IPS-20b (cell line): ENCODE data around the gene EEF1AKMT1.

Experiments used
- H3K27ac ChIP-seq: one replicate; pipeline ENCODE4 v1.5.1; 2013; ENCODE audit warnings: low read length
- H3K27me3 ChIP-seq: 2 replicates; pipeline ENCODE4 v1.6.1; 2013; ENCODE audit warnings: mild to moderate bottlenecking, low read length, inconsistent platforms; ENCODE audit not compliant: insufficient read depth
- H3K36me3 ChIP-seq: 2 replicates; pipeline ENCODE4 v1.6.1; 2013; ENCODE audit warnings: low read depth, mild to moderate bottlenecking, inconsistent platforms, low read length, moderate library complexity; ENCODE audit not compliant: insufficient read depth
- H3K4me1 ChIP-seq: 2 replicates; pipeline ENCODE4 v1.6.1; 2013; ENCODE audit warnings: mild to moderate bottlenecking, control low read depth, inconsistent platforms, low read length, moderate library complexity; ENCODE audit not compliant: insufficient read depth
- H3K4me3 ChIP-seq: 2 replicates; pipeline ENCODE4 v1.5.1; 2013; ENCODE audit warnings: mild to moderate bottlenecking, low read length, inconsistent platforms
- H3K9ac ChIP-seq: 2 replicates; pipeline ENCODE4 v1.6.1; 2013; ENCODE audit warnings: low read depth, mild to moderate bottlenecking, inconsistent platforms, low read length, moderate library complexity
- H3K9me3 ChIP-seq: 2 replicates; pipeline ENCODE4 v1.6.1; 2013; ENCODE audit warnings: mild to moderate bottlenecking, low read depth, low read length, inconsistent platforms; ENCODE audit not compliant: insufficient read depth

Gene EEF1AKMT1

GRCh38 chr13:20704459-20705069 lies 69.2 kb downstream of the EEF1AKMT1 start:
- no peak overlapping the region for H3K27ac ChIP-seq
- peaks cover 40% of the 10 kb centered on the region for H3K27me3 ChIP-seq
- peak overlapping the region; percentile 62; the same call in 1 of the 2 replicates for H3K4me3 ChIP-seq
- no peaks in the 10 kb centered on the region for H3K4me1 ChIP-seq
- H3K36me3 ChIP-seq, result no peaks in the 10 kb centered on the region
- no peak overlapping the region for H3K9ac ChIP-seq
- no peaks in the 10 kb centered on the region for H3K9me3 ChIP-seq

GRCh38 chr13:20703780-20704458 lies 69.8 kb downstream of the EEF1AKMT1 start:
- Histone ChIP-seq H3K36me3 (no peaks in the 10 kb centered on the region), H3K27me3 (peaks cover 40% of the 10 kb centered on the region), H3K4me3 (peak overlapping the region; percentile 38; the same call in 1 of the 2 replicates), H3K27ac (no peak overlapping the region), H3K9ac (no peak overlapping the region), H3K9me3 (no peaks in the 10 kb centered on the region), H3K4me1 (no peaks in the 10 kb centered on the region)

GRCh38 chr13:20702915-20703779 lies 70.6 kb downstream of the EEF1AKMT1 start, which contains the start of gene IL17D:
Gene IL17D (plus strand): TSS chr13:20703699. CDS start chr13:20704002, 303 bp downstream.
- Histone ChIP-seq H3K4me3 (peak within 1 kb of the TSS; percentile 74), H3K27ac (no peak within 1 kb of the TSS), H3K9ac (0 out of 2 replicates have a peak within 1 kb of the TSS, but pooled peaks have one; percentile 25)

GRCh38 chr13:20702530-20702914 lies 71.2 kb downstream of the EEF1AKMT1 start:
- no peak overlapping the region for H3K9ac ChIP-seq
- peak overlapping the region; percentile 74 for H3K4me3 ChIP-seq
- H3K27me3 ChIP-seq, result peaks cover 40% of the 10 kb centered on the region
- no peaks in the 10 kb centered on the region for H3K36me3 ChIP-seq
- no peak overlapping the region for H3K27ac ChIP-seq
- no peaks in the 10 kb centered on the region for H3K9me3 ChIP-seq
- H3K4me1 ChIP-seq, result no peaks in the 10 kb centered on the region

More at GRCh38 chr13:20702915-20703779, 70.6 kb downstream of the EEF1AKMT1 start, which contains the start of gene IL17D:
- H3K9me3 ChIP-seq, result no peaks in the 10 kb centered on the region
- no peaks in the 10 kb centered on the region for H3K4me1 ChIP-seq
- H3K27me3 ChIP-seq, result peaks cover 40% of the 10 kb centered on the region
- H3K36me3 ChIP-seq, result no peaks in the 10 kb centered on the region

GRCh38 chr13:20701461-20701860 lies 72.3 kb downstream of the EEF1AKMT1 start:
- Histone ChIP-seq H3K9ac (no peak overlapping the region), H3K36me3 (no peaks in the 10 kb centered on the region), H3K9me3 (no peaks in the 10 kb centered on the region), H3K27me3 (peaks cover 40% of the 10 kb centered on the region), H3K4me1 (no peaks in the 10 kb centered on the region), H3K27ac (no peak overlapping the region), H3K4me3 (no peak overlapping the region)

GRCh38 chr13:20700288-20700687 lies 73.5 kb downstream of the EEF1AKMT1 start:
- H3K4me1 ChIP-seq, result no peaks in the 10 kb centered on the region
- H3K9ac ChIP-seq, result no peak overlapping the region
- H3K36me3 ChIP-seq, result no peaks in the 10 kb centered on the region
- peaks cover 40% of the 10 kb centered on the region for H3K27me3 ChIP-seq
- H3K4me3 ChIP-seq, result no peak overlapping the region
- H3K9me3 ChIP-seq, result no peaks in the 10 kb centered on the region
- H3K27ac ChIP-seq, result no peak overlapping the region

GRCh38 chr13:20699715-20700114 lies 74.0 kb downstream of the EEF1AKMT1 start:
- H3K4me1 ChIP-seq, result no peaks in the 10 kb centered on the region
- no peak overlapping the region for H3K27ac ChIP-seq
- no peaks in the 10 kb centered on the region for H3K36me3 ChIP-seq

GRCh38 chr13:20696073-20696472 lies 77.7 kb downstream of the EEF1AKMT1 start:
- Histone ChIP-seq H3K4me3 (no peak overlapping the region), H3K27me3 (peaks cover 11% of the 10 kb centered on the region), H3K4me1 (no peaks in the 10 kb centered on the region), H3K9ac (no peak overlapping the region), H3K27ac (no peak overlapping the region), H3K36me3 (no peaks in the 10 kb centered on the region), H3K9me3 (no peaks in the 10 kb centered on the region)

More at GRCh38 chr13:20699715-20700114, 74.0 kb downstream of the EEF1AKMT1 start:
- Histone ChIP-seq H3K9ac (no peak overlapping the region), H3K27me3 (peaks cover 37% of the 10 kb centered on the region), H3K9me3 (no peaks in the 10 kb centered on the region), H3K4me3 (no peak overlapping the region)

- Histone ChIP-seq H3K27me3 (no peaks in the 10 kb centered on the region), H3K36me3 (no peaks in the 10 kb centered on the region), H3K9me3 (no peaks in the 10 kb centered on the region), H3K9ac (no peak overlapping the region), H3K4me3 (no peak overlapping the region), H3K4me1 (peaks cover 8% of the 10 kb centered on the region; the same call in 1 of the 2 replicates), H3K27ac (no peak overlapping the region)
These were observed 82.1 kb downstream of the EEF1AKMT1 start for GRCh38 chr13:20691616-20692015.

- Histone ChIP-seq H3K9ac (no peak overlapping the region), H3K4me1 (peaks cover 8% of the 10 kb centered on the region; the same call in 1 of the 2 replicates), H3K27ac (no peak overlapping the region), H3K4me3 (no peak overlapping the region), H3K27me3 (no peaks in the 10 kb centered on the region), H3K9me3 (no peaks in the 10 kb centered on the region), H3K36me3 (no peaks in the 10 kb centered on the region)
These were observed 84.5 kb downstream of the EEF1AKMT1 start for GRCh38 chr13:20689291-20689690.

- H3K27me3 ChIP-seq, result no peaks in the 10 kb centered on the region
- no peak overlapping the region for H3K9ac ChIP-seq
- peaks cover 21% of the 10 kb centered on the region for H3K4me1 ChIP-seq
- no peaks in the 10 kb centered on the region for H3K36me3 ChIP-seq
- H3K27ac ChIP-seq, result no peak overlapping the region
- H3K9me3 ChIP-seq, result no peaks in the 10 kb centered on the region
- no peak overlapping the region for H3K4me3 ChIP-seq
These were observed 86.7 kb downstream of the EEF1AKMT1 start for GRCh38 chr13:20686863-20687579.
